Cerebellar nuclear complex (tissue), 1 donor: ENCODE measurements around the gene UBE2L3.
"Not testable (repeated sequence)": the region's sequence is repeated elsewhere in the genome, so short reads cannot be mapped to it uniquely, and the experiment has no call there.

Experiments used
- DNase-seq, 2 experiments: peaks; one replicate each; lab custom pipeline; 2025; lab: John Stamatoyannopoulos, UW

The UBE2L3 gene

GRCh38 chr22:21567456-21568346 is at the start of gene UBE2L3:
UBE2L3 (plus strand) TSS chr22:21567714; CDS start chr22:21567745, 31 bp downstream.
- peak in 1 of 2 experiments; percentile 26 for DNase-seq

- DNase-seq, result not testable (repeated sequence)
Observed at GRCh38 chr22:21526705-21527500, 40.6 kb upstream of the UBE2L3 start.

GRCh38 chr22:21531525-21531924 is 36.0 kb upstream of the UBE2L3 start:
- DNase-seq, result not testable (repeated sequence)

GRCh38 chr22:21532863-21533648 is 34.5 kb upstream of the UBE2L3 start:
- not testable (repeated sequence) for DNase-seq

GRCh38 chr22:21539862-21540261 is 27.7 kb upstream of the UBE2L3 start:
- DNase-seq, result not testable (repeated sequence)

GRCh38 chr22:21544432-21545322 is 22.8 kb upstream of the UBE2L3 start:
- not testable (repeated sequence) for DNase-seq

GRCh38 chr22:21549558-21549957 is 18.0 kb upstream of the UBE2L3 start:
- not testable (repeated sequence) for DNase-seq

GRCh38 chr22:21550008-21550677 is 17.4 kb upstream of the UBE2L3 start:
- not testable (repeated sequence) for DNase-seq

- DNase-seq, result not testable (repeated sequence)
Observed at GRCh38 chr22:21550678-21551047, 16.9 kb upstream of the UBE2L3 start.

GRCh38 chr22:21551361-21551760 is 16.2 kb upstream of the UBE2L3 start, which contains the start of gene RIMBP3C:
RIMBP3C (minus strand) TSS chr22:21551461; CDS start chr22:21550976, 485 bp downstream.
- DNase-seq, result not testable (repeated sequence)

GRCh38 chr22:21559345-21560125 is 8.0 kb upstream of the UBE2L3 start:
- DNase-seq, result not testable (repeated sequence)

GRCh38 chr22:21560657-21561056 is 6.9 kb upstream of the UBE2L3 start:
- not testable (repeated sequence) for DNase-seq

- DNase-seq, result no peak
Observed at GRCh38 chr22:21563912-21564311, 3.6 kb upstream of the UBE2L3 start.

GRCh38 chr22:21564411-21564810 is 3.1 kb upstream of the UBE2L3 start:
- no peak for DNase-seq

- no peak for DNase-seq
Observed at GRCh38 chr22:21568347-21569075, 997 bp downstream of the UBE2L3 start.

GRCh38 chr22:21569076-21569427 is 1.5 kb downstream of the UBE2L3 start:
- DNase-seq, result not testable (repeated sequence)

GRCh38 chr22:21569459-21570170 is 2.1 kb downstream of the UBE2L3 start:
- DNase-seq, result no peak

GRCh38 chr22:21570398-21570797 is 2.9 kb downstream of the UBE2L3 start:
- DNase-seq, result no peak
